HCT116 (cell line): ENCODE results near the gene PTPA. TPM values are rescaled to one million over a fixed set of nuclear protein-coding genes. Genes with fewer than 3 reads are reported as not detected.

Experiments
- ATAC-seq: fragments of 200-7000 bp; cut with Tn5 transposase; 2 replicates; pipeline ENCODE4 v1.9.1; 2020; ENCODE audit warnings: mild to moderate bottlenecking, moderate library complexity
- BruUV-seq: library from RNA; stranded (reverse); fragments of 400-500 nt; replicated peaks from 2 replicates; lab custom pipeline; 2021; lab: Mats Ljungman, UMichigan
- CTCF ChIA-PET: fragments of 300-600 bp; sonication (Branson Sonifier 250); formaldehyde crosslinking; loops from one replicate; lab custom pipeline; 2021; ENCODE audit warnings: antibody characterized with exemption; lab: Charles Lee
- POLR2A ChIA-PET: fragments of 300-600, 350-600 bp; sonication (Branson Sonifier 250); formaldehyde crosslinking; loops from one replicate; lab custom pipeline; 2021; ENCODE audit warnings: antibody characterized with exemption; lab: Charles Lee
- RAD21 ChIA-PET, 2 experiments: fragments of 300-600 bp; sonication (Branson Sonifier 250); formaldehyde crosslinking; loops; one replicate each; lab custom pipeline; 2023; ENCODE audit warnings: low total read pairs in 2 of 2; ENCODE audit not compliant: uncharacterized antibody in 2 of 2, unreplicated experiment in 2 of 2, low non-redundant PET in 1 of 2; lab: Charles Lee
- DNase-seq: peaks from one replicate; pipeline ENCODE4 v3.0.0-alpha.2; 2010; ENCODE audit warnings: low read depth, low spot score
- H2AFZ ChIP-seq: fragments of 200-600 bp; shearing (Covaris generic), sonication (generic); 2 replicates; pipeline ENCODE4 v1.6.1; 2017; ENCODE audit warnings: low read depth, mixed run types, mixed read lengths, antibody characterized with exemption, low read length; ENCODE audit not compliant: poor library complexity, severe bottlenecking
- H3K27ac ChIP-seq: 2 replicates; pipeline ENCODE4 v1.5.1; 2012; ENCODE audit warnings: low read depth, low read length
- H3K27me3 ChIP-seq: fragments of 200-600 bp; sonication (generic); 2 replicates; pipeline ENCODE4 v1.6.1; 2016; ENCODE audit warnings: mixed run types, low read length, mixed read lengths; ENCODE audit not compliant: insufficient read depth
- H3K36me3 ChIP-seq, 2 experiments: fragments of 200-500 bp in 1 of 2; fragments of 200-600 bp in 1 of 2; sonication (Bioruptor generic) in 1 of 2; sonication (generic) in 1 of 2; 2 replicates each; pipeline versions ENCODE4 v1.5.1 to v1.6.1; 2014 to 2016; ENCODE audit warnings: low read length in 2 of 2, inconsistent platforms in 1 of 2, mixed read lengths in 1 of 2, mixed run types in 1 of 2; ENCODE audit not compliant: insufficient read depth in 2 of 2, control insufficient read depth in 1 of 2
- H3K4me1 ChIP-seq, 2 experiments: fragments of 200-600 bp in 1 of 2; sonication (generic) in 1 of 2; 2 replicates each; pipeline versions ENCODE4 v1.5.1 to v1.6.1; 2012 to 2017; ENCODE audit warnings: low read length in 2 of 2, inconsistent platforms in 1 of 2, mild to moderate bottlenecking in 1 of 2, mixed read lengths in 1 of 2, mixed run types in 1 of 2, moderate library complexity in 1 of 2; ENCODE audit not compliant: insufficient read depth in 2 of 2, control insufficient read depth in 1 of 2
- H3K4me2 ChIP-seq: fragments of 200-600 bp; sonication (generic); 2 replicates; pipeline ENCODE4 v1.6.1; 2017; ENCODE audit warnings: mixed run types, low read length, mixed read lengths
- H3K4me3 ChIP-seq, 2 experiments: fragments of 200-600 bp in 1 of 2; sonication (generic) in 1 of 2; replicated peaks in 1 of 2; 2 replicates each; pipeline ENCODE4 v1.5.1; 2011 to 2016; ENCODE audit warnings: low read length in 2 of 2, control low read depth in 1 of 2, low read depth in 1 of 2, mild to moderate bottlenecking in 1 of 2, mixed read lengths in 1 of 2, mixed run types in 1 of 2
- H3K79me2 ChIP-seq: fragments of 200-600 bp; sonication (generic); 2 replicates; pipeline ENCODE4 v1.6.1; 2017; ENCODE audit warnings: mild to moderate bottlenecking, mixed run types, low read length, moderate library complexity, mixed read lengths; ENCODE audit not compliant: insufficient read depth
- H3K9ac ChIP-seq: fragments of 200-600 bp; sonication (generic); 2 replicates; pipeline ENCODE4 v1.6.1; 2016; ENCODE audit warnings: low read length, mixed read lengths
- H3K9me2 ChIP-seq: fragments of 200-600 bp; sonication (generic), shearing (Covaris generic); 2 replicates; pipeline ENCODE4 v1.6.1; 2017; ENCODE audit warnings: mixed run types, mild to moderate bottlenecking, moderate library complexity; ENCODE audit not compliant: insufficient read depth
- H3K9me3 ChIP-seq, 2 experiments: fragments of 200-500 bp in 1 of 2; fragments of 200-600 bp in 1 of 2; sonication (Bioruptor generic) in 1 of 2; sonication (generic) in 1 of 2; 2 replicates each; pipeline ENCODE4 v1.6.1; 2014 to 2017; ENCODE audit warnings: low read length in 2 of 2, mixed read lengths in 2 of 2, inconsistent platforms in 1 of 2, low read depth in 1 of 2, mild to moderate bottlenecking in 1 of 2, mixed run types in 1 of 2, moderate library complexity in 1 of 2; ENCODE audit not compliant: control insufficient read depth in 1 of 2, insufficient read depth in 1 of 2
- H4K20me1 ChIP-seq: fragments of 200-600 bp; sonication (generic), shearing (Covaris generic); 2 replicates; pipeline ENCODE4 v1.6.1; 2017; ENCODE audit warnings: mixed run types, mild to moderate bottlenecking, moderate library complexity; ENCODE audit not compliant: insufficient read depth
- CEBPB ChIP-seq: IDR thresholded peaks from 2 replicates; pipeline ENCODE4 v1.6.1; 2012; ENCODE audit warnings: low read depth
- EGR1 ChIP-seq: IDR thresholded peaks from 2 replicates; pipeline ENCODE4 v1.6.1; 2012; ENCODE audit warnings: low read depth
- EZH2 ChIP-seq: fragments of 200-600 bp; sonication (generic); IDR thresholded peaks from 2 replicates; pipeline ENCODE4 v1.6.1; 2017; ENCODE audit warnings: antibody characterized with exemption, mixed run types
- EZH2phosphoT487 ChIP-seq: fragments of 200-600 bp; IDR thresholded peaks from 2 replicates; pipeline ENCODE4 v1.6.1; 2018; ENCODE audit warnings: antibody characterized with exemption, borderline replicate concordance
- POLR2A ChIP-seq: IDR thresholded peaks from 2 replicates; pipeline ENCODE4 v1.7.0; 2011; ENCODE audit warnings: borderline replicate concordance; ENCODE audit not compliant: insufficient read depth, insufficient read length; ENCODE audit errors: extremely low read depth
- POLR2AphosphoS5 ChIP-seq: IDR thresholded peaks from 2 replicates; pipeline ENCODE4 v1.6.1; 2011; ENCODE audit warnings: mild to moderate bottlenecking, low read depth, low read length, moderate library complexity
- RAD21 ChIP-seq: IDR thresholded peaks from 2 replicates; pipeline ENCODE4 v1.6.1; 2012; ENCODE audit warnings: low read depth, mild to moderate bottlenecking
- TCF7L2 ChIP-seq: IDR thresholded peaks from 2 replicates; pipeline ENCODE4 v1.7.0; 2011; ENCODE audit warnings: borderline replicate concordance, inconsistent platforms; ENCODE audit not compliant: insufficient read depth, insufficient read length; ENCODE audit errors: extremely low read depth
- YY1 ChIP-seq: IDR thresholded peaks from 2 replicates; pipeline ENCODE4 v1.6.1; 2011; ENCODE audit warnings: low read length, low read depth, moderate library complexity, mild to moderate bottlenecking; ENCODE audit not compliant: insufficient replicate concordance; ENCODE audit errors: extremely low read depth
- ZFX ChIP-seq: fragments of 450-650 bp; IDR thresholded peaks from 2 replicates; pipeline ENCODE4 v1.6.1; 2017
- ZNF274 ChIP-seq: fragments of 200-500 bp; sonication (Bioruptor generic); IDR thresholded peaks from 2 replicates; pipeline ENCODE4 v1.6.1; 2014; ENCODE audit warnings: mild to moderate bottlenecking, low read depth, low read length, inconsistent platforms
- intact Hi-C: fragments of 100-400 bp; cut with micrococcal nuclease; formaldehyde crosslinking; loops from 2 replicates; pipeline ENCODE4 v1.10.0; 2022
- total RNA-seq: library from RNA; stranded (reverse); gene quantifications from one replicate; pipeline ENCODE4 v1.2.1, GENCODE V29; 2021; ENCODE audit not compliant: unreplicated experiment
- TF ChIP-seq, protein P1 (sequence below): IDR thresholded peaks from 2 replicates; pipeline ENCODE4 v1.6.1; 2012
- TF ChIP-seq, protein P2 (sequence below): IDR thresholded peaks from 2 replicates; pipeline ENCODE4 v1.6.1; 2012
- TF ChIP-seq, protein P3 (sequence below): IDR thresholded peaks from 2 replicates; pipeline ENCODE4 v1.6.1; 2012; ENCODE audit warnings: low read depth
- TF ChIP-seq, protein P4 (sequence below): IDR thresholded peaks from 2 replicates; pipeline ENCODE4 v1.6.1; 2011; ENCODE audit warnings: mild to moderate bottlenecking, low read length, moderate library complexity; ENCODE audit not compliant: insufficient replicate concordance; ENCODE audit errors: extremely low read depth

PTPA gene
- total RNA-seq, 1 experiment from 2014 or later: 177 TPM

DNA sequence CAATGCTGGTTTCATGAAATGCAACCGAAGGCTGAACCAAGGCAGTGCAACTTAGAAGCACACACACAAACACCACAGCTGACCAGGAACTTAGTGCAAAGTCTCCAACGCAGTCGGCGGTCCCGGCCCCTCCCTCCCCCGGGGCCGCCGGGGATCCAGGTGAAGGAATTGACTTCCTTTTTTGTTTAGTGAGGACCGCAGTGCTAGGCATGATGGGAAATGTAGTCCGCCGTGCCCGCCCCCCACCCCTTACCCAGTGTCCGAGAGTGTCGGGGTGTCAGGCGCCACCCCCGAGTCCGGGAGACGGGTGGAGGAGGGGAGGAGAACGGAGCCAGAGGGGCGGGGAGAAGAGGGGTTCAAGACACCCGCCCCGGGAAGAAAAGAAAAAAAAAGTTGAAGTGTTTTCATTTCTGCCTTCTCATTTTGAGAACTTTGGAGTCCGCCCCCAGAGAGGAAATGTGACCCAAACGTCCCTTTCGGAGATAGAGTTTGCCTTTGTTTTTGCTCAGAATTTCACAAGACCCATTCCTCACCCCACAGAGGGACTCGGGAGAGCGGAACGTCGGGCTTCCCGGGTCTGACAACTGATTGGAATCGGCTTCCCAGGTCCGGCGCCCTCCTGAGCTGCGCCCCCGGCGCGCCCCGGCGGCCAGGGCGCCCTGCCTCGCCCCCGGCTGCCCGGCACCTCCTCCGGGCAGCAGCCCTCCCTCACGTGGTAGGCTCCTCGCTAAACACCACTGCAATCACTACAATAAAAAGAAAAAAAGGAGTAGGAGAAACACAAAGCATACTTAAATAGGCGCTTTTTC is 64.8 kb downstream of the PTPA start (continued):
- TF ChIP-seq, protein P1, sequence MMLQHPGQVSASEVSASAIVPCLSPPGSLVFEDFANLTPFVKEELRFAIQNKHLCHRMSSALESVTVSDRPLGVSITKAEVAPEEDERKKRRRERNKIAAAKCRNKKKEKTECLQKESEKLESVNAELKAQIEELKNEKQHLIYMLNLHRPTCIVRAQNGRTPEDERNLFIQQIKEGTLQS: no peak
- TF ChIP-seq ZFX (no peak), RAD21 (no peak)
- TF ChIP-seq, protein P2, sequence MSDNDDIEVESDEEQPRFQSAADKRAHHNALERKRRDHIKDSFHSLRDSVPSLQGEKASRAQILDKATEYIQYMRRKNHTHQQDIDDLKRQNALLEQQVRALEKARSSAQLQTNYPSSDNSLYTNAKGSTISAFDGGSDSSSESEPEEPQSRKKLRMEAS: no peak

DNA sequence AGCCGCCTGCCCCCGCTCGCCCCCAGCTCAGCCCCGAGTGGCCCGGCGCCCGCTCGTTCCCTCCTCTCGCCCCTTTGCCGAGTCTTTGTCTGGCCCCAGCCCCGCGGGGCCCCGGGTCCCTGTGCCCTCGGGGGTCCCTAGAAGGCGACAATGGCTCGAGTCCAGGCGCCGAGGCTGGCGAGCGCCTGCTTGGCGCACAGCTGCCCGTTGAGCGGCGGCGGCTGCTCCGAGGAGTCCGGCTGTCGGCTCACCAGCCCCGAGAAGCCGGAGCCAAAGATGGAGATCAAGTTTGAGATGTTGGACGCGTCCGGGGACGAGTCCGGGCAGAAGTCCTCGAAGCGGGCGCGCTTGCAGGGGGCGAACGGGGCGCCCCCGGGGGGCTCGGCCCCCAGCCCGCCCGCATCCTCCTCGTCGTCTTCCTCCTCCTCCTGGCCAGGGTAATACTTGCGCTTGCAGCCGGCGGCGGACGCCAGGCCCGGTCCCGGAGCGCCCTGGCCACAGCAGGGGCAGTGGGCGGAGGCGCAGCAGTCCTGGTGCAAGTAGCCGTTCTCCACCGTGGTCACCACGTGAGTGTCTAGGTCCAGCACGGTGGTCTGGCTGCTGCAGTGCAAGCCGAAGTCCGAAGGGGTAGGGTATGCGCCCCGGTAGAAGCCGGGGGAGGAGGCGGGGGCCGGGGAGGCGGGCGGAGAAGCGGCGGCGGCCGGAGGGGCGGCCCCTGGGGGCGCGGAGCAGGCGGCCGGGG is 65.7 kb downstream of the PTPA start:
- TSS peak; percentile 93 for BruUV-seq
- CTCF ChIA-PET: interaction anchor here (0.9 to 1.4 kb wide), 3 partner anchors 34 to 38 kb away, joined by 3 to 6 read pairs (median 3); no protein-coding TSS in a partner anchor
- peaks cover 56 to 80% of the 10 kb centered on the region in 2 experiments for H3K4me1 ChIP-seq
- no peak for DNase-seq
- no peaks in the 10 kb centered on the region for H3K9me3 ChIP-seq
- no peak overlapping the region for H2AFZ ChIP-seq
- no peaks in the 10 kb centered on the region for H4K20me1 ChIP-seq
- H3K9ac ChIP-seq: peak overlapping the region; percentile 89
- intact Hi-C loops: loop anchor here (2.0 to 5.0 kb wide), 2 partner anchors 380 to 440 kb away; no protein-coding TSS in a partner anchor
- H3K36me3 ChIP-seq: 0 out of 4 replicates have a peak, but pooled peaks cover 0 to 4% of the 10 kb centered on the region in 2 experiments
- peak overlapping the region; percentile 79 to 92 for H3K4me3 ChIP-seq
- no peaks in the 10 kb centered on the region for H3K27me3 ChIP-seq
- ATAC-seq: no peak
- H3K4me2 ChIP-seq: peak overlapping the region; percentile 99
- H3K79me2 ChIP-seq: peaks cover 18% of the 10 kb centered on the region
- POLR2A ChIA-PET: interaction anchor here (0.6 to 2.1 kb wide), 14 partner anchors 9 to 432 kb away, joined by 3 to 28 read pairs (median 10); no protein-coding TSS in a partner anchor
- no peaks in the 10 kb centered on the region for H3K9me2 ChIP-seq
- RAD21 ChIA-PET: interaction anchor here in 1 of 2 experiments (0.6 kb wide), 1 partner anchor 327 kb away, joined by 3 read pairs; no protein-coding TSS in a partner anchor
- H3K27ac ChIP-seq: peak overlapping the region; percentile 98
- TF ChIP-seq EGR1: no peak
- no peak for TF ChIP-seq YY1
- no peak for TF ChIP-seq EZH2phosphoT487
- TF ChIP-seq, protein P3, sequence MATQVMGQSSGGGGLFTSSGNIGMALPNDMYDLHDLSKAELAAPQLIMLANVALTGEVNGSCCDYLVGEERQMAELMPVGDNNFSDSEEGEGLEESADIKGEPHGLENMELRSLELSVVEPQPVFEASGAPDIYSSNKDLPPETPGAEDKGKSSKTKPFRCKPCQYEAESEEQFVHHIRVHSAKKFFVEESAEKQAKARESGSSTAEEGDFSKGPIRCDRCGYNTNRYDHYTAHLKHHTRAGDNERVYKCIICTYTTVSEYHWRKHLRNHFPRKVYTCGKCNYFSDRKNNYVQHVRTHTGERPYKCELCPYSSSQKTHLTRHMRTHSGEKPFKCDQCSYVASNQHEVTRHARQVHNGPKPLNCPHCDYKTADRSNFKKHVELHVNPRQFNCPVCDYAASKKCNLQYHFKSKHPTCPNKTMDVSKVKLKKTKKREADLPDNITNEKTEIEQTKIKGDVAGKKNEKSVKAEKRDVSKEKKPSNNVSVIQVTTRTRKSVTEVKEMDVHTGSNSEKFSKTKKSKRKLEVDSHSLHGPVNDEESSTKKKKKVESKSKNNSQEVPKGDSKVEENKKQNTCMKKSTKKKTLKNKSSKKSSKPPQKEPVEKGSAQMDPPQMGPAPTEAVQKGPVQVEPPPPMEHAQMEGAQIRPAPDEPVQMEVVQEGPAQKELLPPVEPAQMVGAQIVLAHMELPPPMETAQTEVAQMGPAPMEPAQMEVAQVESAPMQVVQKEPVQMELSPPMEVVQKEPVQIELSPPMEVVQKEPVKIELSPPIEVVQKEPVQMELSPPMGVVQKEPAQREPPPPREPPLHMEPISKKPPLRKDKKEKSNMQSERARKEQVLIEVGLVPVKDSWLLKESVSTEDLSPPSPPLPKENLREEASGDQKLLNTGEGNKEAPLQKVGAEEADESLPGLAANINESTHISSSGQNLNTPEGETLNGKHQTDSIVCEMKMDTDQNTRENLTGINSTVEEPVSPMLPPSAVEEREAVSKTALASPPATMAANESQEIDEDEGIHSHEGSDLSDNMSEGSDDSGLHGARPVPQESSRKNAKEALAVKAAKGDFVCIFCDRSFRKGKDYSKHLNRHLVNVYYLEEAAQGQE: no peak
- TF ChIP-seq CEBPB: no peak
- TF ChIP-seq POLR2A: no peak
- TF ChIP-seq, protein P4, sequence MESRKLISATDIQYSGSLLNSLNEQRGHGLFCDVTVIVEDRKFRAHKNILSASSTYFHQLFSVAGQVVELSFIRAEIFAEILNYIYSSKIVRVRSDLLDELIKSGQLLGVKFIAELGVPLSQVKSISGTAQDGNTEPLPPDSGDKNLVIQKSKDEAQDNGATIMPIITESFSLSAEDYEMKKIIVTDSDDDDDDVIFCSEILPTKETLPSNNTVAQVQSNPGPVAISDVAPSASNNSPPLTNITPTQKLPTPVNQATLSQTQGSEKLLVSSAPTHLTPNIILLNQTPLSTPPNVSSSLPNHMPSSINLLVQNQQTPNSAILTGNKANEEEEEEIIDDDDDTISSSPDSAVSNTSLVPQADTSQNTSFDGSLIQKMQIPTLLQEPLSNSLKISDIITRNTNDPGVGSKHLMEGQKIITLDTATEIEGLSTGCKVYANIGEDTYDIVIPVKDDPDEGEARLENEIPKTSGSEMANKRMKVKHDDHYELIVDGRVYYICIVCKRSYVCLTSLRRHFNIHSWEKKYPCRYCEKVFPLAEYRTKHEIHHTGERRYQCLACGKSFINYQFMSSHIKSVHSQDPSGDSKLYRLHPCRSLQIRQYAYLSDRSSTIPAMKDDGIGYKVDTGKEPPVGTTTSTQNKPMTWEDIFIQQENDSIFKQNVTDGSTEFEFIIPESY: no peak
- TF ChIP-seq, protein P1: no peak
- TF ChIP-seq TCF7L2: no peak
- no peak for TF ChIP-seq EZH2
- TF ChIP-seq POLR2AphosphoS5: no peak
- TF ChIP-seq ZNF274: no peak
- no peak for TF ChIP-seq ZFX
